Gastroesophageal sphincter (tissue), 3 donors: Measurements from ENCODE around the gene ECHDC1.
A peak's percentile ranks its signal among the peaks of the same experiment; 100 is the strongest.

Source experiments
- CTCF ChIP-seq, 4 experiments: fragments of 200-600 bp in 2 of 4; fragments of 450-650 bp in 2 of 4; sonication (generic) in 1 of 4; IDR thresholded peaks; one replicate each; pipeline ENCODE4 v1.5.1; 2017 to 2019; ENCODE audit warnings: antibody characterized with exemption in 4 of 4, mild to moderate bottlenecking in 2 of 4, moderate library complexity in 2 of 4
- POLR2A ChIP-seq, 2 donors: fragments of 450-650 bp; IDR thresholded peaks; one replicate each; pipeline ENCODE4 v1.6.1; 2017; ENCODE audit warnings: antibody characterized with exemption in 2 of 2, mild to moderate bottlenecking in 2 of 2, moderate library complexity in 1 of 2

GRCh38 chr6:127302728-127303660 is 40.4 kb downstream of the ECHDC1 start:
- TF ChIP-seq POLR2A (IDR thresholded peaks at IDR 0.05) (no peak), CTCF (IDR thresholded peaks at IDR 0.05) (peak; percentile 71 to 76 (median 74))
